ENCODE results near the gene TFEB.
"Not testable (repeated sequence)": the region's sequence is repeated elsewhere in the genome, so short reads cannot be mapped to it uniquely, and the experiment has no call there.

The TFEB gene

DNA sequence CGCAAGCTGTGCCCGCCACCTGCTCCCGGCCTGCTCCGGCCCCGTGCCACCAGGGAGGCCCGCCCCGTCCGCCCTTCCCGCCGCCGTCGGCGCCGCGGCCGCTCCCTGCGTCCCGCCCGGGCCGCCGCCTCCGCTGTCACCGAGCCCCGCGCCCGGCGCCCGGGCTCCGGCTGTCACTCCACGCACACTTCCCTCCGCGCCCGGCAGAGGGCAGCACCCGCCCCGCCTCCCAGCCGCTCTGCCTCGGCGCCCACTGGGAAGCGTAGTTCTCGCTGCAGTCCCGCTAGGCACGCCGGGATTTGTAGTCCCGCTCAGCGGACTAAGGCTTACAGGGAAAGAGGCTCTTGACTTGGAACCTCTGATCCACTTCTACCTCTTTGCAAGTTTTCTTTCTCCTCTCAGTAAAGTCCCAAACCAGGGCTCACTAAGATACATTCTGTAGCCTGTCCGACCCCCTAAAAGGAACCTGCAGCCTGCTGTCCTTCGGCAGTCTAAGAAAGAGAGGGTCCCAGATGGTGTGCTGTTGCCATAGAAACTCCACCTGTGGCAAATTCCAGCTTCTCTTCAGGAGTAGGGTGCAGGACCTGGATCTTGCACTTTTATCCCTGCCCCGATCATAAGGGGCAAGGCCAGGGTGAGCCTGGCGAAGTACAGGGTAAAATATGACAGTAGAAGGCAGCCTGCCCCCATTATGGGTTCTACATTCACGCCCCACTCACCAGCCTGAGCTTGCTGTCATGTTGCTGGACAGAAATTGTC lies at the start of gene TFEB:
TFEB (minus strand) TSS at position 182 of the 759 bp plus-strand sequence. CDS start 44,395 bp downstream, outside the sequence.
- DNase-seq, result peak; percentile 86

DNA sequence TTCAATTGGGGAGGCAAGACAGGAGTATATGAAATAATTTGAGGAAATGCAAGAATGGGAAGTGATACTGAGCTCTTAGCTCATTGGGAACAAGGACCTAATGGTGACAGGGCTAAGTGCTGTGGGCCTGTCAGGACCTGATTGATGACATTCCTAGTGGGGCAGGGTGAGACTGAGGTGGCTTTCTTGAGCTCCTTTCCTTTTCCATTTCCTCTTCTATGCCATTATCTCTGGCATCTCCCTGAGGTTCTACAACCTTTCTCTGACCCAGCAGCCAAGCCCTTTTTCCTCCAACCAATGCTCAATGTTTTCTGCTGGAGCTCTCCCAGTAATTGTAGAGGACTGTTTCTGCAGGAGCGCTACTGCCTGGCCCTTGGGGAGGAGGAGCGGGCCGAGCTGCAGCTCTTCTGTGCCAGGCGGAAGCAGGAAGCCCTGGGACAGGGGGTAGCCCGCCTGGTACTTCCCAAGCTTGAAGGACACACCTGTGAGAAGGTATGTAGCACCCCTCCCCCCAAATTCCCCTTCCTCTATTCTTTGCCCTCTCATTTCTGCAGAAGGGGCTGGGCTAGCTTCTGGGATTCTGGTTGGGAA lies 49.3 kb upstream of the TFEB start:
- no peak for DNase-seq

DNA sequence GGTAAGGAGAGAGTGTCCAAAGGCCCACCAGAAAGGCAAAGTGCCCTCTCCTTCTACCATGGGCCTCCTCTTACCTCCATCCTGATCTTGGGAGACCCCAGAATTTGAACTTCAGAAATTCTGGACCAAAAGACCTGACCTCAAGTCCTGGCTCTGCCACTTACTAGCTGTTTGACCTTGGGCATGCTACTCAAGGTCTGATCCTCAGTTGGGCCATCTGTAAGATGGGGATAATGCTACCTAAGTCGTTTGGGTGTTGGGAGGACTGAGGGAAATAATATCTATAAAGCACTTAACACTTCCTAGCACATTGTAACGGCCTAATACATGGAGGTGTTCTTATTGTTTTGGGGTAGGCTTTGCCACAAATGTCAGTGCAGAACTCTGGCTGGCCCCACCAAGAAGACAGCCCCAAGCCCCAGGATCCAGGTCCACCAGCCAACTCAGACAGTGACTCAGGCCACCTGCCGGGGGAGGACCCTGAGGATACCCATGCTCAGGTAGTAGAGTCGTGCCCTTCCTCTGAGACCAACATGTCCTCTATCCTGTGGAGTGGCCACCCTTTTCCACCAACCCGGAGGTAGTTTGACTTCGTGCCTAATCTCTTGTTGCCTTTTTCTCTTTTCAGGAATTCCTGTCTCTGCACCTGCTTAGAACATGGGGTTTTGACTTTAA lies 47.8 kb upstream of the TFEB start:
- DNase-seq, result no peak

DNA sequence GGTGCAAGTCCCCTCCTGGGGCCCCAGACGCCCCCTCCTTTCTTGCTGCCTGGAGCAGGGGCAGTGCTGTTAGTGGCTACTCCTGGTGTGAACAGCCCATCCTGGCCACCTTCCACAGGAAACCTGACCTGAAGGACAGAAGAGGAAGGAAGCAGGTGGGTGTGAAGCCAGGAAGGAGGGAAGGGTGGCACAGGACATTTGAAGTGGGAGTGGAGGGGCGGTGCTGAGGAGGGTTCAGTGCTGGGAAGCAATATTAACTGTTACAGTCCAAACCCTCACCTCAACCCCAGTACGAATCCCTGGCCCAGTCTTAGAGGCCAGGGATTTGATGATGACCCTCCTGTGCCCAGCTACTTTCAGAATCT lies 45.9 kb upstream of the TFEB start:
- DNase-seq, result no peak

DNA sequence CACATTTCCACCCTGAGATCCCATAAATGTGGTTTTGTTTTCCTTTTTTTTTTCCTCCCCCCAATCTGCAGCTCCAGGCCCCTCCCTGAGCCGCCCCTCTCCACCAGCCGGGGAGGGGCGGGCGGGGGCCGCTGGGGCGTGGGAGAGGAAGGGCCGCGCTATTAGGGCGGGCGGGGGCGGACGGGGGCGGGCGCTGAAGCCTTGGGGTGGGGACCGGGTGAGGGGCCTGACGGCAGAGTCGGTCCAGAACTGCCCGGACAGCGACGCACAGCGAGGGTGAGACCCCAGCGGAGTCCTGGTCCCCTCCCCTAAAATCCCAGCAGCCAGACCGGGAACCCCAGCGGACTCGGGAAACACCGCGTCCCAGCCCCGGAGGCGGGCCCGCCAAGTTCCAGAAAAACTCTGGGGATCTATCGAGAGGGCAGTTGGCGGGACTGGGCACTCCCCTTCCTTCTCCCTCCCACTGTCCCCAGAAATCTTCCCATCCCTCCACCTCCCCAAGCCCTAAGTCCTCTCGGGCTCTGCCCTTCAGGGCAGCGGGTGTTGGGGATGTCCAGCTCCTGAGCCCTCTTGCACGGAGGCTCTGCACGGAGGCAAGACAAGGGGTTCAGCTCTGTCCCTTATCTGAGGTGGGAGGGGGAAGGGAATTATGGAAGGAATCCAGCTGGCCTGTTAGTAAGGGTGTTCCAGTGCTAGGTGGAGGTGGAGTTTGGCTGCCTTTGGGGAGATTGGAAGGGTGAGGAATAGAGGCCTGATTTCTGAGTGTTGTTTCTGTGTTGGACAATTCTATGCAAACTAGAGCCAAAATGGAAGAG lies 45.4 kb upstream of the TFEB start, which contains the start of gene PRICKLE4:
PRICKLE4 (plus strand) TSS at position 232 of the 815 bp plus-strand sequence. CDS start 2,692 bp downstream, outside the sequence.
- no peak for DNase-seq

DNA sequence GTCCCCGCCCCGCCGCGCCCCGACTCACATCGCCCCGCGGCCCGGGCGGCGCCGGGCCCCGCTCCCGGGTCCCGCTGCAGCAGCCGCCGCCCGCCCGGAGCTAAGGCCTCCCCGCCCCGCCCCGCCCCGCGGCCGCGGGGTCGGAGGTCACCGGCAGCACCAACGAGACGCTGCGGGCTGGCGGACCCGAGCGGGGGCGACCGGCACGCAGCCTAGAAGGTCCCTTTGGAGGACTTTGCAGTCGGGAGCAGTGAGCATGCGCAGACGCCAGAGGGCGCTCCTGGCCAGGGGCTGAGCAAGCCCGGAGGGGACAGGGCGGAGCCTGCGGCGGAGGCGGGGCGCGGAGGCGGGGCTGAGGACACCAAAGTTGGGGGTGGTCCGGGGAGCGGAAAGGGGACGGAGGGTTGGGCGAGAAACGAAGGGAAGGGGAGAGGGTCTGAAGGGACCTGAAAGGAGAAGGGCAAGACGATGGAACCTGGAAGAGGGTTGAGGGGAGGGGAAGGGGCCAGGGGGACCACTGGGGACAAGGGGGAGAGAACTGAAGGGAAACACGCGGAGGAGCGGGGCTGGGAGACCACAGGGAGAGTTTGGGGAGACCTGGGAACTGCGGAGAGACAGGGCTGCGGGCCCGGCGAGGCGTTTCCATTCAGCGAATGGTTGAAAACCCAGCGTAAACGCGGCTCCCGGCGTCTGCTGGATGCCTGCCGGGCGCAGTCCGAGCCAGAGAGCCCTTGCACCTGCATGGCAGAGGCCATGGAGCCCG lies 44.6 kb upstream of the TFEB start, which contains the start of gene FRS3:
FRS3 (minus strand) TSS at position 113 of the 763 bp plus-strand sequence. CDS start 2,913 bp downstream, outside the sequence.
- DNase-seq, result peak; percentile 85

DNA sequence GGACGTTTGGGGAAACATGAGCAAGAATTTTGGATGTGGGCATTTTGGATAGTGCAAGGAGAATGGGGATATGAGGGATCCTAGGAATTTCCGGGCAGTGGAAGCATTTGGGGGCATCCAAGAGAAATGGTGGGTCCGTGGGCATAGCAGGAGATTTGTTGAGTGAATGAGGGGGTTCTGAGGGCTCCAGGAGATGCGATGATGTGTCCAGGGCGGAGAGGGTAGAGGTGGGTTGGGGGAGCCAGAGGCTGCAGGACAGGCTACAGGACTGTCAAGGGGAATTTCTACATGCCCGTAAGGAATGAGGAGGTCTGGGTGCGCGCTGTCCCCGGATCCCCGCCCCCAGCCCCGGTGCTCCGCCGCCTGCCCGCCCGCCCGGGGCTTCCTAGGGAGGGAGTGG lies 43.9 kb upstream of the TFEB start:
- DNase-seq, result no peak

DNA sequence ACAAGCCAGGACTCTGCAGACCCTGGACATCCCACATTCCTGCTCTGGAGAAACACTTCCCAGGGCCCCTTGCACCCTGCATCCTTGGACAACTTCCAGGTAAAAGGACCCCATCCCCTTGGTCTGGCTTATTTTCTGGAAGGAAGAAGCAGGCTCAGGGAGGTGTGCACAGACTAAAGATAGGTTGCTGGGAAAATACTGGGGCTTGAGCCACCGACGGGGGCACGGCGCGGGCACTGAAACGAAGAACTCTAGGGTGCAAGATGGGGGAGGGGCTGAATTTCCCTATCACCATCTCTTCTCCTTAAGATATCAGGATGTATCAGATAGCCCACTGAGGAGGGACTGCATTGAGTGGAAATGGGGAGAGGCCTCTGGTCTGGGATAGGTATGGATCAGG lies 43.5 kb upstream of the TFEB start:
- DNase-seq, result no peak

DNA sequence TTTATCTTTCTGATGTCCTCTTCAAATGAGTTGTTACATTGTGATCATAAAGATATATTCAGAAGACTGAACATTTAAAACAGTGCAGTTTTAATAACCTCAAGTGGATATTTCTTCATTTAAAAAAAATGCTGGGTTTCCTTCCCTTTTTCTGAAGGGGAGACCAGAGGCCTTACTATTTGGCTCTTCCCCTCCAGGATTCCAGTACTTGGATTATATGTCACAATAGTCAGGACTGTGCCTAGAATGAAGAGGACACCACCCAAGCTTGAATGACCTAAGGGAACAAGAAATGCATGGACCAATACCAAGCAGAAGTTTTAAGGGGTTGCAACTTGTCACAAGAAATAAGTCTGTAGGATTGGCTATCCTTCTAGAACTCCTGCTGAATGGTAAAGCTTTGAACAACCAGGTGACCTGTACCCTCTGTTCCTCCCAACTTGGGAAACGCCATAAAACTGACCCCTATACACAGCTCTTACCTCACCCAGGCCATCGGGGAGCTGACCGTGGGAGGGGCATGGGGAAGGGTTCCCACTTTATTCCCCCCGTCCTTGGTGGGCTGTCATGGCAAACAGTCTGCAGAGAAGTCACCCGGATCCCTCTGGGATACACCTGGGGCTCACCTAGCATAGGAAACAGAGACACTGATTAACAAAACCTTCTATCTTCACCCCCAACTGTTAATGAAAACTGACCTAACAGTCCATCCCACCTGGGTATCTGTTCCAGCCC lies 42.3 kb upstream of the TFEB start:
- DNase-seq, result no peak

DNA sequence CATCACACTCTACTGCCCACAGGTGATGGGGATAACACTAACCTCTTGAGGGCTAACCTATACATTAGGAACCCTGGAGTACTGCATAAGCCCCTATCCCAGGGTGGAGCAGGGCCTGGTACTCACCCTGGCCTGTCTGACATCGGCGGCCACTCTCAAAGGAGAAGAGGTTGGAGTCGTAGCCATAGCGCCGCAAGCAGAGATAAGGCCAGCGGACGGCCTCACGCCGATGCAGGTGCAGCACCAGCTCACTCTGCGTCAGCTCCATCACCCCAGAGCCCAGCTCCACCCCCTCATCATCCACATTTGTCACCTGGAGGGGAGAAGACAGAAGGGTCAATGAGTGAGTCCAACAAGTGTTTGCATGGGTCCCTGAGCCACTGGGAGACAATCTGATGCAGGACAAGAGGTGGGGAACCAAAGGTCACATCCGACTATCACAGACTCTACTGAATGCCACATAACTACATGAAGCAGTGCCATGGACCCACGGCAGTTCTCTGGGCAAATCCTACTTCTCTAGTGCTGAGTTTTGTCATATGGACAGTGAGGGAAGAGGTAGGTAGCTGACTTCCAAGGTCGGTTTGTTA lies 40.0 kb upstream of the TFEB start:
- no peak for DNase-seq

DNA sequence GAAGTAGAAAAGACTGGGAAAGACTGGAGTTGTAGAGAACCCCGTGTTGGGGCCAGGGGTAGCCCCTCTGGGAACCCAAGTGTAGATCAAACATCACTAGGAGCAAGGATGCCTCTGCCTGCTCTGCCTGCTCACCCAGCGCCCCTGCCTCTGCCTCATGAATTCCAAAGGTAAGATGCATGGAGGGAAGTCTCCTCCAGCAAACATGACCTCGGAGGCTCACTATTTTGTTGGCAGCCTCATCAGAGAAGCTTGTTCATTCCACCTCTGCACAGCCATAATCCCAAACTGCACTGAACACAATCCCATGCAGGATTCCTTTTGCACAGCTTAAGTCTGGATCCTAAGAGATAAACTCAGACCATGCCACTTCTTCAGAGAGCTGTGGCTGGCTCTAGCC lies 39.4 kb upstream of the TFEB start:
- no peak for DNase-seq

DNA sequence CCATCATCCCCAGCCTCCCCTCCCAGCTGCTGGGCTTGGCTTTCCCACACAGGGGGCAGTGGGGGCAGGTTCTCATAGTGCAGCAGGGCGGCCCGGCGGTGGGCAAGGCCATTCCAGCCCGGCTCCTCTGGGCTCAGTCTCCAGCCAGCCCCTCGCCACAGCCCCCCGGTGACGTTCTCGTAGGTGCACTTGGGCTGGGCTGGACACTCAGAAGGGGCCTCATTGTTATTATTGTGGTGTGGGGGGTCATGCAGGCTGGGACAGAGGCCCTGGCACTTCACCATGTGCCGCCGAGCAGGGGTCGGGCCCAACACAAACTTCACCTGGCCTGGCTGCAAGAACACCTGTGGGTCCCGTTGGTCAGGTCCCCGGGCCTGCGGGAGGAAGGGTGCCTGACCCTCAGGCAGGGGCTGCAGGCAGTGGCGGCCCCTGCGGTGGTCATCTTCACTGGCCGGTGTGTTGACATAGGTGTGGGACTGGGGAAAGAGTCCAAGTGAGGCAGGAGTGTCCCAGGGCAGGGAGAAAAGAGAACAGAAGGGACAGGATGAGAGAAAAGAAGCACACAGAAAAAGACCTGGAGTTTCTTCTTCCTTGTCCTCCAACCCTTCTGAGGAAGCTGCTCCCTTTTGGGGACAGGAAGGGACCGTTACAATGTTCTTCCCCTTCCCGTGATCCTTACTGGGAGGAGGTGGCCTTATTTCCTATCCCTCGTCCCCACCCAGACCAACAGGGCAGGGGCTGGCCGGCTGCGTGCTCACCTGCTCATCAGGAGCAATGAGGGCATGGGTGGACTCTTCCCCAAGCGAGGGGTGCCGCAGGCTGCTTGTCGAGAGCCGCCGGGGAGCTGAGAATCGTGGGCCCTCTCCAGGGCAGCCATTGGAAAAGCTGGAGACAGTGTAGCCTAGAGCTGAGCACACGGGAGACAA lies 35.9 kb upstream of the TFEB start:
- DNase-seq, result no peak

DNA sequence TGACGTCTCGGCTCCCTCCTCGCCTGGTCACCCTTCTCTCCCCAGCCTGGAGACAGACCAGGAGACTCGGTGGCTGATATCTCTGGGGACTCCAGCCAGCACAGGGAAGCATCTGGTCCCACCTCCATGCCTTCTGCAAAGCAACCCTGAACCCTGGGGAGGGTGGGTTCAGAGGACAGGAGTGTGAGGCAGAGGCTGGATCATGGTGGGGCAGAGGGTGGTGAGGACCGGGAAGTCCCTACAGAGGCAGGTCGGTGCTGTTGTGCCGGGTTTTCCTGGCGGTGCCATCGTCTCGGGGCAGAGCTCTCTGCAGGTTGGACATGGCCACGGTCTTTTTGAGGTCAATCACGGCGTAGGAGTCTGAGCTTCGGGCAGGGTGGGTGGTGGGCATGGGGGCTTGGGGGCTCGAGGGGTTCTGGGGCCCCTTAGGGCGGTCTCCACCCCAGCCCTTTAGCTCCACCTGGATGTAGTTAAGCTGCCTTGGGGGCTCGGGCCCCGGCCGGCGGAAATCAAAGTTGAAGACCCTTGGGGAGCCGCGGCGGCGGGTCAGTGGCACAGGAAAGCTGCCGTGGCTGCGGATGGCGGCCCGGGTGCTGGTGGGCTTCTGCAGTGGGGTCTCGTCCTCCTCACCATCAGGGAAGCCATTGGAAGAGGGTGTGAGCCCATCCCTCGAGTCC lies 35.1 kb upstream of the TFEB start:
- DNase-seq, result no peak

DNA sequence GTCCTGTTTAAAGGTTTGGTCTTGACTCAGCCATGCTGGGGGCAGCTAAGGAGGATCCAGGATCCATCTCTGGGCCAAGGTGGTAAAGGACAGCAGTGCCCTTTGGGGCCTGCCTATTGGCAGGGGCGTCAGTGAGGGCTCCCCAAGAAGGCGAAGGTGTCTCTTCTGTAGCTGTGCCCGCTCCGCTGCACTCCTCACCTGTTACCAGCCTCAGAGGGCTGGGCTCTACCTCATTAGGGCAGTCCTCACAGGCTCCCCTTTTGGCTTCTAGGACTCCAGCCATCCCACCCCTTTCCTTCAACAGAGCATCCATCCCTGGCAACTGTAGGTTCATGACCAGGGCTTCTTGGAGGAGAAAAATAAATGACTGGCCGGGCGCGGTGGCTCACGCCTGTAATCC lies 34.0 kb upstream of the TFEB start:
- DNase-seq, result no peak

DNA sequence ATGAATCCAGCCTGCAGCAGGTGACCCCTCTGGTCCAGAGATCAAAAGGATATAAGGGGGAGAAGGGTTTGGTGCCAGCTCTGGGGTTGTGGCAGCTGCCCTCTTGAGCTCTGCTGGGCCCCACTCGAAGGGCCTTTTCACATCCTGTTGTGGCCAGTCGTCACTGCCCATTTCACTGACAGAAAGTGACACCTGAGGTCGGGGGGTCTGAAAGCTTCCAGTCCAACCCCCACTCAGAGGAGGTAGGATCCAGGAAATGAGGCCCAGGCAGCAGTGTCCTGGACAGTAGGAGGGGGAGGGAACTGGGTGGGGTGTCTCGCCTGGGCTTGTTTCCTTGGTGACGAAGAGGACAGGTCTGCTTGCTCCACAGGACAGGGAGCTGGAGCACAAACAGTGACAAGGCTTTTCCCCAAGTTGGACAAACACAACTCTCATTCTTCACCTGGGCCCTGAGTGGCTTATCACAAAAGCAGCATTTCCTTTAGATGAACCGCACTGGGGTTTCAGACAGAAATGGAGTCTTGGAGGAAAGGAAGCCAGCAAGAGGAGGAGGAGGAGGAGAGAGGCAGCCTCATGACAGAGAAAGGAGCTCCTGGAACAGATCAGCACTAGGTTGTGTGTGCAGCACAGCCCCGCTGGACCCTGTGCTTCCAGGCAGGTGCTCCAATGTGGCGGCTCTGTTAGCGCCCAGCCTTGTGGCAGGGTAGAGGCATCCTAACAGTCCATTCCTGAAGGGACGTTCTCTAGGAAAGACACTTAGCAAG lies 33.3 kb upstream of the TFEB start:
- DNase-seq, result no peak

DNA sequence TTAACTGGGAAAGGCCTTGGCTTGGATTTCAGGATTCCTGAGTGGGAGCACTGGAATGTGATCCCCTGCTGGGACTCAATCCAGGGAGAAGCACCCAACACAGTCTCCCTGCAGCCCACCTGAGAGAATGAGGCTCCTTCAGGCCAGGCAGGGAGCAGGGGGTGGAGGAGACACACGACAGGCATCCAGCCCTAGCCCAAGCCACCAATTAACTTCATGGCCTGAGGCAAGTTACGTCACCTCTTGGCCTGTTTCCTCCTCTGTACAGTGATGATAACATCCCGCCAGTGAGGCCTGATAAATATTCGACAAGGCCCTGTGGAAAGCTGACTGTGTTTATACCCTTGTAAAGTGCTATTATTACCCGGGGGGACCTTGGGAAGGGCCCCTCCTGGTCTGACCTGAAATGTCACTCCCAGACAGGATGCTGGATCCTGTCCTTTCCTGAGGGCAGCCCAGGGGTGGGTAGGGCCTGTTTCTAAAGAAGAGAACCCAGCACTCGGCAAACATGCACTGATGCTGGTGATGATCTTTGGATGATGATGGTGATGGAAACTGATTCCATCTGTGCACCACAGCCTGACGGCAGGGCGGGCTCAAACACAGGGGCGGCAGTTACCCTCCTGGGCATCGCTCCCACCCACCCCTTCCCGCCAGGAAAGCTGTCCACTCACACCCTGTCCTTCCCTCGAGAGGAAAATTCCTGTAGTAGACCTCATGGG lies 31.9 kb upstream of the TFEB start:
- DNase-seq, result no peak

DNA sequence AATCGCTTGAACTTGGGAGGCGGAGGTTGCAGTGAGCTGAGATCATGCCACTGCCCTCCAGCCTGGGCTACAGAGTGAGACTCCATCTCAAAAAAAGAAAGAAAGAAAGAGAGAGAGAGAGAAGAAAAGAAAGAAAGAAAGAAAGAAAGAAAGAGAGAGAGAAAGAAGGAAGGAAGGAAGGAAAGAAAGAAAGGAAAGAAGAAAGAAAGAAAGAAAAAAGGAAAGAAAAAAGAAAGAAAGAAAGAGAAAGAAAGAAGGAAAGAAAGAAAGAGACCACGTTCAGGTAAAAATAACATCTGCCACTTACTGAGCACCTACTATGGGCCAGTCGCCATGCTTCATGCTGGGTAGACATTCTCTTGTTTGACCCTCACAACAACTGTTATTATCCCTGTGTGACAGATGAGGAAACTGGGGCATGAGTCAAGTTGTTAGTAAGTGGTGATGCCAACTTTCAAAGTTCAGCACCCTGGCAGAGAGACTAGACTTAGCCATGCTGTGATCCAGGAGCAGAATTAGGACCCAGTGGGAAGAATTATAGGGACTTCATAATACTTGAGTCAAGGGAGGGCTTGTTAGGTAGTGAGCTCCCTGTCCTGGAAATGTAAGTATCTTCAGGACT lies 30.7 kb upstream of the TFEB start:
- DNase-seq, result not testable (repeated sequence)
